ENCODE data around the gene PNLIPRP2.

PNLIPRP2 gene

DNA sequence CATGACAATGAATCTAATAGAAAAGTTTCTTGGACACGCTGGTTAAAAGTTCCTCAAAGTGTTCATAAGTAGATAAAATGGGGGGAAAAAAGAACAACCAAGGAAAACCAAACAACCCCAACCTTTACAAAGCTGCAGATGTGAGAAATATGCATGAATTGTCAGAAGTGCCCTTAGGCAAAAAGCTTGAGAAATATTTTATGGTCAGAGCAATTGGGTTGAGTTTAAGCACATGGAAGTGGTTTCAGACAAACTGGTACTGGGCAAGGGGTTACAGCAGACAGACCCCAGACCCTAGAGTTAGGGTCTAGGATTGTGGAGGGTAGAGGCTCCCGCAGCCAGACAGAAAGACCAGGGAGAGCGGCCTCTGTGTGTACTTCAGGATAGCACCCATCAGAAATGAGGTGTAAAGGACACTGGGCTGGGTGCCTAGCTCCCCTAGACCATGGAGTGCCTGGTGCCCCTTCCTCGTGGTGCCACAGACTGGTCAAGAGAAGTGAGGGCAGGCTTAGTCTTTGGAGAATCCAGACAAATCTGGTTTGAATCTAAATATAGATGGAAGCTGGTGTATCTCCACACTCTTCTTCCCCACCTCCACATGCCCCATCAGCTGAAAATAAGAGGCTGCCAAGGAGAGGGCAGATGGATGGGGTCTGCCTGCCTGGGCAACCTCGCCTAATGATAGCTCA lies 37.3 kb downstream of the PNLIPRP2 start:
- DNase-seq = no peak

- DNase-seq = no peak
These were observed 38.4 kb downstream of the PNLIPRP2 start for GRCh38 chr10:116659049-116659670.

- DNase-seq = no peak
These were observed 40.1 kb downstream of the PNLIPRP2 start for GRCh38 chr10:116660860-116661259.

DNA sequence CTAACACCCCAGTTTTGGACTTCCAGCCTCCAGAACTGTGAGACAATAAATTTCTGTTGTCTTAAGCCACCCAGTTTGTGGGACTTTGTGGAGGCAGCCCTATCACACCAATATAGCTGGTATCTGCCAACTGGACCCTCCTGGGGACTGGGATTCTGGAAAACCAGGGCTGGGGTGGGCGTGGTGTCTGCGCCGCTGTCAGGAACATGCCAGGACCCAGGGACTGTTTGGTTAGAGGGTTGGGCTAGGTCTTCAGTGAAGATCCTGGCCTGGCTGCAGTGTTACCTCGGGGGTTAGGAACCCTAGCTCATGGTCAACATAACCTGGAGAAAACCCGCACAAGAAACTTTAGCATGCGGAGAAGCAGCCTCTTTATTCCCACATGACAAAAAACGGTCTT lies 42.6 kb downstream of the PNLIPRP2 start:
- no peak for DNase-seq

DNA sequence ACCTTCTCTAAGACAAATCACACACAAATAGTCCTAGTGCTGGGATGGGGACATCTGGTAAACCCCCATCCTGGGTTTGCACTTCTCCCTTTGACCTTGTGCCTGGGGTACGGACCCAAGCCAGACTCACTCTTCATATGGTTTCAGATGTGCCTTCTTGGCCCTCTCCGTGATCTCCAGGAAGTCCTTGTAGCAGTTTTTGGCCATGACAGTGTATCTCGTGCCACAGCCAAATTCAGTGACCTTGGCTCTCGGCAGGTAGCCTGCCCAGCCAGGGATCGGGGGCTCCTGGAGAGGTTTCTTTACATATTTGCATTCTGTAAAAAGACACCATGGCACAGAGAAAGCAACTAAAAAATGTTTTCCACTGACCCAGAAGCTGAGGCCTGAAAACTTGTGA lies 43.9 kb downstream of the PNLIPRP2 start:
- no peak for DNase-seq

- peak; percentile 82 for DNase-seq
These were observed 44.9 kb downstream of the PNLIPRP2 start for GRCh38 chr10:116665541-116666125.

GRCh38 chr10:116667484-116667883 lies 46.7 kb downstream of the PNLIPRP2 start:
- no peak for DNase-seq

DNA sequence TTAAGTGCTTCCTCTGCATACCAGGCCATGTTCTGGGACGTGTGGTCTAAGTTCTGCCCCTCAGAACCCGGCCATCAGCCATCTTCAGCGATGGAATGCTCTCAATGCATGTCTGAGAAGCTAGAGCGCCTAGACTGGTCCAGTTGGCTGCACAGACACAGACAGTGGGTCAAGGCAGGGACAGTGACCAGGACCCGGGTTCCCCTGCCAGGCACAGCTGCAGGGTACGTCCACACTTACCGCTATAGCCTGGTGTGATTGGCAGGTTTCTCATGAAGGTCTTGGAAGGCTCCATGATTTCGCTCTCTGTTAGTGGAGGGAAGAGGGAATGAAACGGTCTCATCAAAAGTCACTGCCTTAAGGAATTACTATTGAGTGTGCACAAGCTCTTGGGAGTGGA lies 47.3 kb downstream of the PNLIPRP2 start:
- DNase-seq = no peak

DNA sequence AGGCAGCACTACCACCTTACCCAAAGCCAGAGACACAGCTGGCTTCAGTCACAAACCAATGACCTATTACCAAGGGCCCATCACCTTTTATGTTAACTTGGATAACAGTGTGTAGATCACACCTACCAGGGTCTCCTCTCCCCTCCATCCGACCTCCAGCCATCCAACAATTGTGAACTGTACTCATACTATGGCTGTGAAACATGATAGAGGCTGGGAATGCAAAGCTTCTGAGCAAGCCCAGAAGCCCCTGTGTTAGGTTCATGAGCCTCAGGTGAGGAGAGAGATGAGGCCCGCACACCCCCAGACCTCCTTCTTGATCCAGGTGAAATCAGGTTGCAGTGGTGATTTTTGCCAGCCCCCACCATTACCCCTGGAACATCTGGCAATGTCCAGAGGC lies 47.7 kb downstream of the PNLIPRP2 start:
- no peak for DNase-seq

DNA sequence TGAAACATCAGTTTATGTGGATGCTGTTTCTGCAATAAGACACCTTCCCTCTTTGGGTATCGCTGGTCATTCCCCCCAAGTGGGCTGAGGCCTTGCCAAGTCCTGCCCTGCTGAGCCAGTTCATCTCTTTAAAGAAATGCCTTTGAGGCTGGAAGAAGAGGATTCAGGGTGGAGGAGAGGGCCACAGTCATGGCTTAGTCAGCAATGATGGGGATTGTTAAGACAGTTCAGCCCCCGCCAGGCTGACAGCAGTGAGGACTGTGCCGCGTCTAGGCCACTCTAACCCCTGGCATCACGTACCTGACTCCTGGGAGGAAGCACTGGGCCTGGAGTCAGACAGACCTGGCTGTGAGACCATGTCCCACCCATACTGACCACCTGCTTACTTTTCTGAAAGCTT lies 48.3 kb downstream of the PNLIPRP2 start:
- DNase-seq = no peak

DNA sequence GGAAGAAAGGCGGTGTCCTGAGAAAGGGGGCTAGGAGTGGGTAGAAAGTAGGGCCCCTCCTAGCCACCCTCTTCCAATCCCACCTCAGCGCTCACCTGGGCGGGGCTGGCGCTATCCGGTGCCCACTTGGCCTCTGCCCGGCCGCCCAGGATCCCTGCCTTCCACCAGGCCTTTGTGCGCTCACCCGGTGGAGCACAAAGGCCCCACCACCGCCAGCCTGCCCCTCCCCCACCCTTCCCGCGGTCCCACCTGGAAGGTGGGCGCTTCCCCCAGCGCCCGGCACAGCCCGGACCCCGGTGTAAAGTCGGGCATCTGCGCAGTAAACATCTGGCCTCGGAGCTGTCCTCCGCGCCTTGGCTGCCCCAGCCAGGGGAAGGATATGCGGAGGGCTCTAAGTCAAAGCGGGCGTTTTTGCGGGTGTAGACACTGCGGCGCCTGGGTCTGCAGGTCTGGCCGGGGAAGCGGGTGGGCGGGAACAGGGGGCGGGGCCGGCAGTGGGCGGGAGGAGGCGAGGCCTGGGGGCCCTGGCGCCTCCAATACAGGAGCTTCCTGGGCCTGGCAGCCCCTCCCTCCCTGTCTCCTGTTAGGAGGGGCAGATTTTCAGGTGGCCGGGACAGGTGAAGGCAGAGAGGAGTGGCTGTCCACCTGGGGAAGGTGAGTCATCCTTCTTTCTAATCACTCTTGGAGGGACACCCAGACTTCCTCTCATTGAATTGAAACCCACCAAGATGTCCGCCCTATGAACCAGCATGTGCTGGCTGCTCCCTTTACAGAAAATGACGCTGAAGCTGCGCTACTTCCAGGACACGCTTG lies 49.3 kb downstream of the PNLIPRP2 start:
- DNase-seq = peak; percentile 51

DNA sequence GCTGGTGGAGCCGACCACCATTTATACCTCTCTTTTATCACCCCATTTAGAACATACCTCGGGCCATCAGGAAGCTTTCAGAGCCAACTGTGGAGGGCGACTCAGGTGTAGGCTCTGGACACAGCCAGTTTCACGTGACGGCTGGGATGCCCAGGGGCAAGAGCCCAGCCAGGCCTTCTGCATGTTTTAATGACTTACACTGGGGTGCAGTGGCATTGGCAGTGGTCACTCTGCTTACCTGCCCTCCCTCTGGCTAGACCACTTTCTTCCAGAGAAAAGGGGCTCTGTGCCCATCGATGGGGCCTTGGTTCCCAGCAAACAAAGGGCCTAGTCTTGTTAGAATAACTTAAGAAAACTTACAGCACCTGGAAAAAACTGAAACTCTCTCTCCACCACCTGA lies 50.0 kb downstream of the PNLIPRP2 start:
- no peak for DNase-seq

GRCh38 chr10:116671274-116671926 lies 50.6 kb downstream of the PNLIPRP2 start:
- no peak for DNase-seq

DNA sequence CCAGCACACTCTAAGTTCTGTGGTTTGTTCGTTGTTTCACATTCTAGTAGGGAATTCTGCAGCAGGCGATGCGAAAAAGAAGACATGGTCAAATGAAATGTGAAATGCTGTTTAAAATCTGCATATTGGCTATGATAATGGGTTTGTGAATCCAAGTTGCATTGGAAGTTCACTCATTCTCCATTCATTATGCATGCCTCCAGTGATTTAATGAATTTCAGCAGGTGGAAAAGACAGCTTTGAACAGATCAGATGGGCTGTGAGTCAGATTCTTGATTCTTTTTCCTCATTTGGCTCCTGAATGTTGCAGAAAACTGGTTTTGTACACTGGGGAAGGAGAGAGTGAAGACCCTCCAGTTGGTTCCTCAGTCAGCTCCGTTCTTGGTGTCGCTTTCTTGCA lies 52.1 kb downstream of the PNLIPRP2 start:
- DNase-seq = no peak

- DNase-seq = no peak
These were observed 53.1 kb downstream of the PNLIPRP2 start for GRCh38 chr10:116673866-116674265.

DNA sequence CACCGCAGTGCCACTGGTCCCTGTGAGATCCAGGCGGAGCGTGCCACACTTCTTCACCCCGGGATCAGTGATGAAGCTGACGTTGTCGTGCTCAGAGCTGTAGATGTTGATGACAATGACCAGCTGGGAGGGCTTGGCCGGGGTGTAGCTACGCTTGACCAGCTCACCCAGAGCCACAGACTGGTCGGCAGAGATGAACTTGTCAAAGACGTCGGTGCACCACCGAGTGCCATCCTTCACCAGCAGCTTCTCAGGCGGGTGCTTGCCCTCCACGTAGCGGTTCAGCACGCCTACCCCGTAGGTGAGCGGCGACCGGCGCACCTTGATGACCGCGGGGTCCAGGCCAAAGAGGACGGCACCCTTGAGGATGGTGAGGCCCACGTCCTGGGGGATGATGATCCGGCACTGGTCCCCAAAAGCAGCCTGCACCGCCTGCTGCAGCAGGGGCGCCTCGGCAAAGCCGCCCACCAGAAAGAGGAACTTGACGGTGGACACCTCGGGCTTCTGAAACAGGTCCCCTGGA lies 54.2 kb downstream of the PNLIPRP2 start:
- DNase-seq = no peak

DNA sequence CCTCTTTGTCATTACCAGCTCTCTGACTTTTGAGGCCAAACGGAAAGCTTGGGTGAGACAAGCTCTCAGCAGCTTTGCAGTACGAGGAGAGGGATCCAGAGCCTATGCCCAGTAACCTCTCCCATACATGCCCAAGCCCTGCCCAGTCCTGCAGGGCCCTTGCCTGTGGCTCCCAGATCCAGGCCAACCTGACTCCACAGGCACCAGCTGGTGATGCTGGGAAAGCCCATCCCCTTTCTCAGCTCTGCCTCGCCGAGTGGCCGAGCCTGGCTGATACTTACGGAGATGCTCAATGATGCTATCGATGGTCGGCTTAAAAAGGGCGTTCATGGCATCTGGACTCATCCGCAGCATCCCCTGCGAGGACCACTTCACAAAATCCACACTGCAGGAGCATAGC lies 55.4 kb downstream of the PNLIPRP2 start:
- DNase-seq = no peak

DNA sequence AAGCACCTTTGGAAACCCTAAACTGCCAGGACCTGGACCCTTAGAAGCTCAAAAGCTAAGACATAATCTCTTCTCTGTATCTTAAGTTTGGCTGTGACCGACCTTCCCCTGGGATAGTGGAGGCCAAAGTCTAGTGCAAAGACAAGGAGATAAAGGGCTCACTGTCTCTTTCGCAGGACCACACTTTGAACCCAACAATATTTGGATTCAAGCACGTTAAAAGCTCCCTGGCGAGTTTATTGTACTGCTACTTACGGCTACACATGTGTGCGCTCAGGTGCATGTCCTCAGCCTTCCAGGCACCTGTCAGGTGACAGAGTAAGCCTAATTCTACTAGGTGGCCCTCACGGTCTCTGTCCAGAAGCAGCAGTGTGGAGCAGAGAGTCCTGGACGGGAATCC lies 55.9 kb downstream of the PNLIPRP2 start:
- no peak for DNase-seq

DNA sequence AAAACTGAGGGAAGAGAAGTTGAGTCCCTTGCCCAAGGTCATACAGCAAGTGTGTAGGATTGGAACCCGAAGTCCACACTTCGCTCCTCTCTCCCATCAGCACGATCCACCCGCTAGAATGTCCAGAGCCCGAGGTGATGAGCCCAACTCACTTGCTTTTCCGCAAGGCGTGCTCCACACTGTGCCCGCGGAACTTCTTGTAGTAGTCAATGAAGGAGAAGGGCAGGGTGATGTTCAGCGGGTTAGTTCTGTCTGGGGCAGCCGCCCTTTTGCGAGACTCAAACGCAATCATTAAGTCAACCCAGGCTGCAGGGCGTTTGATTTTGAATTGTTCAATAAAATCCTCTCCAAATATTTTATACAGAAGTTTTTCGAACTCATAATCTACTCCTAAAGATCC lies 58.6 kb downstream of the PNLIPRP2 start:
- no peak for DNase-seq

DNA sequence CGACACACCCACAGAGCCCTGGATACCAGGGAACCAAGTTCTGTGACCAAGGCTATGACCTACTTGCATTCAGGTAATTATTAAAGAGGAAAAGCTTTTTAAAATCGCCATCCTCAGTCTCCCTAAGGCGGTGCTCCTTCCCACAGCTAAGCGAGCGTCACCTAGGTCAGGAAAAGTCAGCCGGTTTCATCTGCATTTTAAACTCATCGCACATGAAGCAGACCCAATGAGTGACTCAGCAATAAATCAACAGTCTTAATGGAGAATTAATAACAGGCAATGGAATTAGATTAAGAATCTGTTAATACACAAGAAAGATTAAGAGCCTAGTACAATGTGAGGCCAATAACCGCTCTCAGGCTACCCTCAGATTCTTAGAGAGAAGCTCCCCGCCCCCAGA lies 62.4 kb downstream of the PNLIPRP2 start:
- DNase-seq = no peak

GRCh38 chr10:116683821-116684220 lies 63.1 kb downstream of the PNLIPRP2 start:
- no peak for DNase-seq

DNA sequence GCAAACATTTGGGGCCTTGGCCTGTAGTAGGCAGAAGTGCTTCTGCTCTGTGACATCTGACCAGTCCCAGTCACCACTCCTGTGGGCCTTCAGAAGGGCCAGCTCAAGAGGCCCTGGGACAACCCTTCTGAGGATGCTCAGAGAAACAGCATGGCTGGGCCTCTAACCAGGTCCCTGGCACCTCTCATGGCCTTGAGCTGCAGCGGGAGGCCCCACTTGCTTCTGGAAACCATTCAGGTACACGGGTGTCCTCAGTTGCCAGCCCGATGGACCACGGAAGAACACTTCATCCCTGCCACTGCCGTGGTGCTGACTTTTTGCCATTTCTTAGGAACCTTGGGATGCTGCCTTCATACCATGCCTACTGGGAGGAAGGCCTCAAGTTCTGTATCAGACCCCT lies 64.0 kb downstream of the PNLIPRP2 start:
- DNase-seq = no peak

- DNase-seq = no peak
These were observed 65.1 kb downstream of the PNLIPRP2 start for GRCh38 chr10:116685807-116686206.
